Stomach (tissue), 9 donors: ENCODE measurements around the gene SNAP47. TPM values are rescaled to one million over a fixed set of nuclear protein-coding genes. Genes with fewer than 3 reads are reported as not detected.
A peak's percentile ranks its signal among the peaks of the same experiment; 100 is the strongest.

Experiments
- DNase-seq, 2 donors: peaks; one replicate each; pipeline versions ENCODE4 v3.0.0 to v3.0.0-alpha.2; 2013 to 2019
- H3K27ac ChIP-seq, 5 donors: fragments of 200-600 bp in 4 of 5; sonication (generic) in 4 of 5; one replicate each; pipeline ENCODE4 v1.5.1; 2013 to 2019; ENCODE audit warnings: mild to moderate bottlenecking in 1 of 5, moderate library complexity in 1 of 5
- H3K27me3 ChIP-seq, 3 donors: fragments of 200-600 bp; sonication (generic); one replicate each; pipeline ENCODE4 v1.5.1; 2017 to 2019; ENCODE audit warnings: mixed run types in 1 of 3
- H3K36me3 ChIP-seq, 4 donors: fragments of 200-600 bp; sonication (generic); 1 replicate in 3 of 4; 2 replicates in 1 of 4; pipeline ENCODE4 v1.5.1; 2016 to 2019
- H3K4me1 ChIP-seq, 4 donors: fragments of 200-600 bp; sonication (generic); one replicate each; pipeline ENCODE4 v1.5.1; 2016 to 2019
- H3K4me3 ChIP-seq, 4 donors: fragments of 200-600 bp; sonication (generic) in 3 of 4; one replicate each; pipeline ENCODE4 v1.5.1; 2016 to 2019; ENCODE audit warnings: mild to moderate bottlenecking in 1 of 4
- H3K9me3 ChIP-seq, 4 donors: fragments of 200-600 bp; sonication (generic); one replicate each; pipeline ENCODE4 v1.5.1; 2016 to 2019
- CTCF ChIP-seq, 7 experiments: fragments of 450-650 bp in 4 of 7; fragments of 200-600 bp in 3 of 7; sonication (generic) in 3 of 7; IDR thresholded peaks; one replicate each; pipeline ENCODE4 v1.5.1; 2016 to 2019; ENCODE audit warnings: antibody characterized with exemption in 7 of 7, control low read depth in 2 of 7, mild to moderate bottlenecking in 1 of 7
- EP300 ChIP-seq: sonication (generic); formaldehyde crosslinking; IDR thresholded peaks from one replicate; pipeline ENCODE4 v1.6.1; 2017; ENCODE audit warnings: antibody characterized with exemption
- POLR2A ChIP-seq, 4 donors: fragments of 450-650 bp; IDR thresholded peaks; one replicate each; pipeline ENCODE4 v1.6.1; 2016; ENCODE audit warnings: antibody characterized with exemption in 4 of 4, control low read depth in 2 of 4, mild to moderate bottlenecking in 1 of 4, moderate library complexity in 1 of 4
- POLR2AphosphoS5 ChIP-seq, 3 donors: sonication (generic); formaldehyde crosslinking; IDR thresholded peaks; one replicate each; pipeline ENCODE4 v1.6.1; 2016; ENCODE audit warnings: antibody characterized with exemption in 3 of 3
- WGBS, 5 donors: extraction: QIAGEN DNeasy Blood & Tissue Kit in 3 of 5; methylation state at CpG; one replicate each; pipeline versions ENCODE4 v1.1.5 to v1.1.7; 2013 to 2018; 5-methylcytosine and 5-hydroxymethylcytosine counted together
- intact Hi-C: fragments of 100-400 bp; cut with DNase I; formaldehyde crosslinking; loops from one replicate; pipeline ENCODE4 v1.15.1; 2023; ENCODE audit warnings: low total_unique reads
- polyA plus RNA-seq, 3 donors: library from polyadenylated mRNA; stranded (reverse); fragments of 200-250 nt; gene quantifications; one replicate each; pipeline ENCODE4 v1.2.3, GENCODE V29; 2013
- total RNA-seq, 5 donors: library from RNA; depleted of rRNA; stranded (reverse); fragments of >200 nt; gene quantifications; one replicate each; pipeline versions ENCODE4 v1.1.0 to v1.2.3, GENCODE V29; 2014 to 2016
- donor health status: healthy with polysubstance abuse.
- donor health status: Bipolar disorder and iron deficiency.
- donor health status: healthy.

Gene SNAP47
- total and polyA plus RNA-seq, 8 donors = 13.7 to 117 (median 27.3) TPM

DNA sequence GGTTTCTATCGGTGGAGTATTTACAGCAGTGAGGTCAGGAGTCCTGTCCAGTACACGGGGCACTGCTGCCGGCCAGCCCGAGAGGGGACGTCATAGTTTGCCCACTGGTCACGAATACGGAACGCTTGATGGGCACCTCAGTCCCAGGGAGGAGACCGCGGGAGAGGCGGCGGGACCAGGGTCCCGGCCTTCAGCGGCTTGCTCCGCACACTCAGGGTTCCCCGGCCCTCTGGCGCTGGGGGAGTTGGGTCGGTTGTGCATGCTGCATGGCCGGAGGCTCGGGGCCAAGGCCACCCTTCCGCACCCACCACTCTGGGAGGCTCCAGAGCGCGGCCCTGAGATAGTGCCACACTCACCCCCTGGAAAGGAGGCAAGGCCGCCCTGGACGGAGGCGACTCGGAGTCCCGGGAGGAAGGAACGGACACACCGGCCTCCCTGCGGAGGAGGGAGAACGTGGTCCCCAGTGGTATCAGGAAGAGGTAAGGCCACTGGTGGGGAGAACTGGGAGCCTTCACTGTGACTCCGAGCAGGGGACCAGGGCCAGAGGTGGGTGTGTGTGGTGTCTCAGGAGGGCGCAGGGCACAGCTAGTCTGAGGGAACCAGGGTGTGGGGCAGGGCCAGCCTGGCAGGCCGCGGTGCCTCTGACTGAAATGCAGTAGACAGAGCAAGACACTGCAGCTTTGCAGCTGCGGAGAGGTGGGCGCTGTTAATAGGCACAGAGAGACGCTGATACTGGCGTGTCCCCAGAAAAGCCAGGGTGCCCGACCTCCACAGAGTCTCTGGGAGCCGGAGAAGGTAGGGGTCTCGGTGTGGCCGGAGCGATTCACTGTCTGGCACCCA is 51.7 kb downstream of the SNAP47 start:
- H3K36me3 ChIP-seq = peaks cover 0 to 7% (median 6%) of the 10 kb centered on the region in 4 donors
- H3K4me1 ChIP-seq = peaks cover 21 to 32% (median 30%) of the 10 kb centered on the region in 4 donors
- no peak for TF ChIP-seq POLR2A (IDR thresholded peaks at IDR 0.05)
- no peak for TF ChIP-seq POLR2AphosphoS5 (IDR thresholded peaks at IDR 0.05)
- no peak for TF ChIP-seq CTCF (IDR thresholded peaks at IDR 0.05)
- TF ChIP-seq EP300 = no peak
- no peaks in the 10 kb centered on the region for H3K9me3 ChIP-seq
- peaks cover 0 to 15% (median 0%) of the 10 kb centered on the region in 3 donors for H3K27me3 ChIP-seq
- WGBS, 5 donors = 16 to 36% (median 23%) methylated on average over 34 to 45 of the region's 45 CpGs
- intact Hi-C loops = loop anchor here (10.0 kb wide), 1 partner anchor 288 kb away; no protein-coding TSS in a partner anchor
- DNase-seq = peak; percentile 31 to 51
- peak overlapping the region; percentile 54 to 67 (median 59) for H3K4me3 ChIP-seq
- peak overlapping the region; percentile 53 to 90 (median 82) for H3K27ac ChIP-seq

- H3K36me3 ChIP-seq = no peaks in the 10 kb centered on the region
- 0 to 2% (median 1%) methylated on average over 26 to 60 of the region's 60 CpGs for WGBS, 5 donors
- intact Hi-C loops = loop anchor here (10.0 kb wide), 1 partner anchor 287 kb away; no protein-coding TSS in a partner anchor
- DNase-seq = peak; percentile 97
- H3K27ac ChIP-seq = peak overlapping the region; percentile 53 to 90 (median 82)
- peak overlapping the region; percentile 54 to 67 (median 59) for H3K4me3 ChIP-seq
- TF ChIP-seq POLR2A (IDR thresholded peaks at IDR 0.05) (peak in 2 of 4 donors; percentile 40 to 63), POLR2AphosphoS5 (IDR thresholded peaks at IDR 0.05) (peak; percentile 73 to 88 (median 77)), CTCF (IDR thresholded peaks at IDR 0.05) (no peak), EP300 (no peak)
- peaks cover 0 to 15% (median 0%) of the 10 kb centered on the region in 3 donors for H3K27me3 ChIP-seq
- H3K9me3 ChIP-seq = no peaks in the 10 kb centered on the region
- H3K4me1 ChIP-seq = peaks cover 21 to 32% (median 30%) of the 10 kb centered on the region in 4 donors
Observed at GRCh38 chr1:227787513-227788270, 52.5 kb downstream of the SNAP47 start.

DNA sequence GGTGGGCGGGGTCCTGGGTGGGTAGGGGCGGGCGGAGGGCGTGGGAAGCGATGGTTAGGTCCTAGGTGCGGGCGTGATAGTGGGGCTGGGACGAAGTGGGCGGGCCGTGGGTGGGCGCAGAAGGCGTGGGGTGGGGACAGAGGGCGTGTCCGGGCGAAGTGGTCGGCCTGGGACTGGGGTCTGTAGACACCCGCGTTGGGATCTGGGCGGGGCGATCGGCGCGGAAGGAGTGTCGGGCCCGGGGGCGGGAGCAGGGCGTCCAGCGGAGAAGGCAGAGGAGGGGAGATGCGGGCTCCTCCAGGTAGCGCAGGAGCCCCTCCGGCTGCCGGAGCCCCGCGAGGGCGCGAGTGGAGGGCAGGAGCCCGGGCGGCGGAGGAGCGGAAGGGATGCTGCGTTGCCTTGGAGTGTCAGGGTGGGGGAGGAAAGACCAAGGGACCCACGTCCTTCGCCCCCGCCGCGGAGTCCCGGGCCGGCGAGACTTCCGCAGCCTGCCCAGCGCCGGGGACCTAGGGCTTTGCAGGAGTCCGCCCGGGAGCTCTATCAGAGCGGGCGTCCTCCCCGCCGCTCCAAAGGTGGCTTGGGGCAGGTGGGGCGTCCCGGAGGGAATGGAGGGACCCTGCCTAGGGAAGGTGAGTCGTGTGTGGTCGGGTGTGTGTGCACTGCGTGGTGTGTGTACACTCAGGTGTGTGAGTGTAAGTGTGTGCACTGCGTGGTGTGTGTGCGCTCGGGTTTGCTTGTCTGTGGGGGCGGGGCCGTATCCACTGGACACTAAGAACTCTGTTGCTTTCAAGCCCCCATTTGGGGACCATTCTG is 53.2 kb downstream of the SNAP47 start:
- H3K27me3 ChIP-seq = peaks cover 0 to 15% (median 0%) of the 10 kb centered on the region in 3 donors
- peak; percentile 43 to 91 for DNase-seq
- H3K27ac ChIP-seq = peak overlapping the region; percentile 42 to 90 (median 82)
- H3K4me3 ChIP-seq = peak overlapping the region; percentile 54 to 67 (median 59)
- TF ChIP-seq CTCF (IDR thresholded peaks at IDR 0.05) = no peak
- TF ChIP-seq POLR2A (IDR thresholded peaks at IDR 0.05) = no peak
- no peak for TF ChIP-seq EP300
- no peak for TF ChIP-seq POLR2AphosphoS5 (IDR thresholded peaks at IDR 0.05)
- WGBS, 5 donors = 0 to 4% (median 2%) methylated on average over 42 to 68 of the region's 68 CpGs
- H3K4me1 ChIP-seq = peaks cover 21 to 32% (median 31%) of the 10 kb centered on the region in 4 donors
- intact Hi-C loops = loop anchor here (10.0 kb wide), 1 partner anchor 286 kb away; no protein-coding TSS in a partner anchor
- H3K36me3 ChIP-seq = no peaks in the 10 kb centered on the region
- H3K9me3 ChIP-seq = no peaks in the 10 kb centered on the region
